GM19372 (cell line): ENCODE results near the gene TSPAN32.

Source experiments
- ATAC-seq: cut with Tn5 transposase; IDR thresholded peaks from one replicate; pipeline ENCODE4 v1.9.1; 2021; ENCODE audit warnings: mild to moderate bottlenecking, low read depth, moderate library complexity; ENCODE audit not compliant: unreplicated experiment

TSPAN32 gene

GRCh38 chr11:2313051-2313951 lies 11.5 kb downstream of the TSPAN32 start:
- no peak for ATAC-seq

- ATAC-seq: no peak
These were observed 12.3 kb downstream of the TSPAN32 start for GRCh38 chr11:2314136-2314524.

GRCh38 chr11:2314525-2315394 lies 12.9 kb downstream of the TSPAN32 start:
- no peak for ATAC-seq

GRCh38 chr11:2315395-2316168 lies 13.8 kb downstream of the TSPAN32 start:
- ATAC-seq: no peak

GRCh38 chr11:2316169-2316962 lies 14.6 kb downstream of the TSPAN32 start:
- no peak for ATAC-seq

- no peak for ATAC-seq
These were observed 15.1 kb downstream of the TSPAN32 start for GRCh38 chr11:2316963-2317244.

- ATAC-seq: no peak
These were observed 15.7 kb downstream of the TSPAN32 start for GRCh38 chr11:2317354-2318050.

- no peak for ATAC-seq
These were observed 16.3 kb downstream of the TSPAN32 start for GRCh38 chr11:2318123-2318522.

GRCh38 chr11:2318707-2319106 lies 16.9 kb downstream of the TSPAN32 start:
- no peak for ATAC-seq

GRCh38 chr11:2319791-2320472 lies 18.1 kb downstream of the TSPAN32 start:
- no peak for ATAC-seq

- no peak for ATAC-seq
These were observed 18.9 kb downstream of the TSPAN32 start for GRCh38 chr11:2320568-2321310.

- ATAC-seq: no peak
These were observed 19.5 kb downstream of the TSPAN32 start for GRCh38 chr11:2321311-2321683.

GRCh38 chr11:2325123-2325522 lies 23.3 kb downstream of the TSPAN32 start:
- no peak for ATAC-seq

GRCh38 chr11:2325719-2326118 lies 23.9 kb downstream of the TSPAN32 start:
- no peak for ATAC-seq

- ATAC-seq: no peak
These were observed 25.2 kb downstream of the TSPAN32 start for GRCh38 chr11:2327032-2327431.

GRCh38 chr11:2328021-2328420 lies 26.2 kb downstream of the TSPAN32 start:
- ATAC-seq: no peak

- ATAC-seq: no peak
These were observed 27.0 kb downstream of the TSPAN32 start for GRCh38 chr11:2328656-2329354.

- ATAC-seq: no peak
These were observed 27.7 kb downstream of the TSPAN32 start for GRCh38 chr11:2329551-2329950.
